ENCODE data around the gene FTCD.

FTCD gene

GRCh38 chr21:46136739-46137349, 18.5 kb downstream of the FTCD start:
- no peaks in the 10 kb centered on the region for H3K36me3 ChIP-seq (ENCODE audit: control insufficient read depth, low read depth, low read length)
- no peaks in the 10 kb centered on the region for H3K9me3 ChIP-seq (ENCODE audit: control insufficient read depth, low read depth, low read length)
- no peak overlapping the region for H3K27ac ChIP-seq (ENCODE audit: low read length)
- H3K4me1 ChIP-seq (ENCODE audit: control insufficient read depth, low read depth, low read length) = no peaks in the 10 kb centered on the region
- no peak overlapping the region for H3K9ac ChIP-seq (ENCODE audit: low read length)
- H3K27me3 ChIP-seq (ENCODE audit: control insufficient read depth, insufficient read depth, low read length) = no peaks in the 10 kb centered on the region
- no peak overlapping the region for H3K4me3 ChIP-seq (ENCODE audit: low read length)

DNA sequence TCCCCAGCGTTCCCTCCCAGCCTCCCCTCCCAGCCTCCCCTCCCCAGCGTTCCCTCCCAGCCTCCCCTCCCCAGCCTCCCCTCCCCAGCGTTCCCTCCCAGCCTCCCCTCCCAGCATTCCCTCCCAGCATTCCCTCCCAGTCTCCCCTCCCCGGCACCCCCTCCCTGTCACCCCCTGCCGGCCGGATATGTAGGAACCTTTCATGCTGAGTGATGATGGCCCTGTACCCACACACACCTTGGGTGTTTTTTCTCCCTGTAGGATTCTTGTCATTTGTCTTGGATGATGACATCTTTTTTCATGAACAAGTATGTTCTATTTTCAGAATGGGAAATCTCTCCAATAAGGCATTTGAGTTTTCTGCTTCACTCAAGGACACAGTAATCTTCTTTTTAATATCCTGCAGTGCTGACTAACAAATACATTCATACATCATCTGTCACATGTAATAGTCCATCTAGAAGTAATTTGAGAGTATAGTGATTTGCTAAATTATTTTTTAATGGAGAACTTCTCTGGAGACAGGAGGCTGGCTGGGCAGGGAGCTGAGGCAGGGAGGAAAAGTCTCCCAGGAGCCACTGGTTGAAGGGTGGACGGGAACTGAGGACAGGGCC, 19.5 kb downstream of the FTCD start:
- no peaks in the 10 kb centered on the region for H3K27me3 ChIP-seq (ENCODE audit: control insufficient read depth, insufficient read depth, low read length)
- no peak overlapping the region for H3K9ac ChIP-seq (ENCODE audit: low read length)
- no peaks in the 10 kb centered on the region for H3K4me1 ChIP-seq (ENCODE audit: control insufficient read depth, low read depth, low read length)
- H3K36me3 ChIP-seq (ENCODE audit: control insufficient read depth, low read depth, low read length) = no peaks in the 10 kb centered on the region
- H3K9me3 ChIP-seq (ENCODE audit: control insufficient read depth, low read depth, low read length) = no peaks in the 10 kb centered on the region
- H3K4me3 ChIP-seq (ENCODE audit: low read length) = no peak overlapping the region
- no peak overlapping the region for H3K27ac ChIP-seq (ENCODE audit: low read length)

DNA sequence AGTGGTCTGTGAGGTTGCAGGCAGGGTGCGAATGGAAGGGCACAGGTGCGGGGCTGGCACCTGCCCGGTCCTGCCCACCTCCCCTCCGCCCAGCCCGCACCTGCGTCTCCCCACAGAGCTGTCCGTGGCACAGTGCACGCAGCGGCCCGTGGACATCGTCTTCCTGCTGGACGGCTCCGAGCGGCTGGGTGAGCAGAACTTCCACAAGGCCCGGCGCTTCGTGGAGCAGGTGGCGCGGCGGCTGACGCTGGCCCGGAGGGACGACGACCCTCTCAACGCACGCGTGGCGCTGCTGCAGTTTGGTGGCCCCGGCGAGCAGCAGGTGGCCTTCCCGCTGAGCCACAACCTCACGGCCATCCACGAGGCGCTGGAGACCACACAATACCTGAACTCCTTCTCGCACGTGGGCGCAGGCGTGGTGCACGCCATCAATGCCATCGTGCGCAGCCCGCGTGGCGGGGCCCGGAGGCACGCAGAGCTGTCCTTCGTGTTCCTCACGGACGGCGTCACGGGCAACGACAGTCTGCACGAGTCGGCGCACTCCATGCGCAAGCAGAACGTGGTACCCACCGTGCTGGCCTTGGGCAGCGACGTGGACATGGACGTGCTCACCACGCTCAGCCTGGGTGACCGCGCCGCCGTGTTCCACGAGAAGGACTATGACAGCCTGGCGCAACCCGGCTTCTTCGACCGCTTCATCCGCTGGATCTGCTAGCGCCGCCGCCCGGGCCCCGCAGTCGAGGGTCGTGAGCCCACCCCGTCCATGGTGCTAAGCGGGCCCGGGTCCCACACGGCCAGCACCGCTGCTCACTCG, 23.3 kb downstream of the FTCD start:
- H3K27me3 ChIP-seq (ENCODE audit: control insufficient read depth, insufficient read depth, low read length) = no peaks in the 10 kb centered on the region
- no peak overlapping the region for H3K4me3 ChIP-seq (ENCODE audit: low read length)
- no peaks in the 10 kb centered on the region for H3K4me1 ChIP-seq (ENCODE audit: control insufficient read depth, low read depth, low read length)
- no peak overlapping the region for H3K9ac ChIP-seq (ENCODE audit: low read length)
- no peaks in the 10 kb centered on the region for H3K36me3 ChIP-seq (ENCODE audit: control insufficient read depth, low read depth, low read length)
- no peak overlapping the region for H3K27ac ChIP-seq (ENCODE audit: low read length)
- H3K9me3 ChIP-seq (ENCODE audit: control insufficient read depth, low read depth, low read length) = no peaks in the 10 kb centered on the region

DNA sequence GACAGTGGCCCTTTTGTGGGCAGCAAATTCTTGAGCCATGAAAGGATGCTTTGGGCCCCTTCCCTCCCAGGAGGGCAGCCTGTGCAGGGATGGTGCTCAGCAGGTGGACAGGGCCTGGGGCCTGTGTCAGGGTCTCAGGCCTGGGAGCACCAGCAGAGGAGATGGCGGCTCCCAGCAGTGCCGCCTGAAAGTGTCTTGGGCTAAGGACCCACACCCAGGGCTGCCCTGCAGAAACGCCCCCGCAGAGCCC, 23.9 kb downstream of the FTCD start:
- Histone ChIP-seq H3K36me3 (ENCODE audit: control insufficient read depth, low read depth, low read length) (no peaks in the 10 kb centered on the region), H3K27me3 (ENCODE audit: control insufficient read depth, insufficient read depth, low read length) (no peaks in the 10 kb centered on the region), H3K9ac (ENCODE audit: low read length) (no peak overlapping the region), H3K9me3 (ENCODE audit: control insufficient read depth, low read depth, low read length) (no peaks in the 10 kb centered on the region), H3K27ac (ENCODE audit: low read length) (no peak overlapping the region), H3K4me1 (ENCODE audit: control insufficient read depth, low read depth, low read length) (no peaks in the 10 kb centered on the region), H3K4me3 (ENCODE audit: low read length) (no peak overlapping the region)

- no peak overlapping the region for H3K9ac ChIP-seq (ENCODE audit: low read length)
- no peak overlapping the region for H3K4me3 ChIP-seq (ENCODE audit: low read length)
- H3K27me3 ChIP-seq (ENCODE audit: control insufficient read depth, insufficient read depth, low read length) = no peaks in the 10 kb centered on the region
- H3K4me1 ChIP-seq (ENCODE audit: control insufficient read depth, low read depth, low read length) = no peaks in the 10 kb centered on the region
- H3K27ac ChIP-seq (ENCODE audit: low read length) = no peak overlapping the region
- H3K36me3 ChIP-seq (ENCODE audit: control insufficient read depth, low read depth, low read length) = no peaks in the 10 kb centered on the region
- no peaks in the 10 kb centered on the region for H3K9me3 ChIP-seq (ENCODE audit: control insufficient read depth, low read depth, low read length)
These were observed 24.4 kb downstream of the FTCD start for GRCh38 chr21:46130831-46131587.

DNA sequence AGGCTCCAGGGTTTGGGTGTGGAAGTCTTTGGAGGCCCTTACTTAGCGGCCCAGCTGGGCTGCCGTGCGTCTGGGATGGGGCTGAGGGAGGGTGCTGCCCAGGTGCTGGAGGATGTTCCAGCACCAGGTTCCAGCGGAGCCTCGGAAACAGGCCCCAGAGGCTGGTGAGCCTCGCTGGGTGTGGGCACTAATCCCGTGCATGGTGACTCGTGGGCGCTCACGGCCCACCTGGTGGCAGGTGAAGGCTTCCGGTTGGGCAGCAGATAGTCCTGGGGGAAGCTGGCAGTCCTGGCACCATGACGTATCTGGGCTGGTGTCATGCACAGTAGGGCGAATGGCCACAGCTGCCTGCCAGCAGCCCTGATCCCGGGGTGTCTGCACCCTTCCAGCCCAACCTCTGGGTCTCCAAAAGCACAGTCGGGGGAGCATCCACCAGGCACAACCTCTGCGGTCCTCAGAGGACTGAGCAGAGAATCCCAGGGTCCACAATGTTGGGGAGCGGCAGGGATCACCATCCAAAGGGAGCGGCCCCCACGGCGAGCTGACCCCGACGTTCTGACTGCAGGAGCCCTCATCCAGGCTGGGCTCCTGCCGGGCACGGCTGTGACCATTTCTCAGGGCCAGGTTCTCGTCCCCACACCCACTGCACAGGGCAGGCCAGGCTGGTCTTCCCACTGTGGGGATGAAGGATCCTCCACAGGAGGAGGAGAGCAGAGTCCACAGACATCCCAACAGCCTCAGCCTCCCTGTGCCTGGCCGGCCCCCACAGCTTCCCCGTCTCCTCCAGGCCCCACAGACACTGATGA, 25.3 kb downstream of the FTCD start:
- Histone ChIP-seq H3K36me3 (ENCODE audit: control insufficient read depth, low read depth, low read length) (no peaks in the 10 kb centered on the region), H3K27ac (ENCODE audit: low read length) (no peak overlapping the region), H3K4me1 (ENCODE audit: control insufficient read depth, low read depth, low read length) (no peaks in the 10 kb centered on the region), H3K9ac (ENCODE audit: low read length) (no peak overlapping the region), H3K9me3 (ENCODE audit: control insufficient read depth, low read depth, low read length) (no peaks in the 10 kb centered on the region), H3K4me3 (ENCODE audit: low read length) (no peak overlapping the region), H3K27me3 (ENCODE audit: control insufficient read depth, insufficient read depth, low read length) (no peaks in the 10 kb centered on the region)

DNA sequence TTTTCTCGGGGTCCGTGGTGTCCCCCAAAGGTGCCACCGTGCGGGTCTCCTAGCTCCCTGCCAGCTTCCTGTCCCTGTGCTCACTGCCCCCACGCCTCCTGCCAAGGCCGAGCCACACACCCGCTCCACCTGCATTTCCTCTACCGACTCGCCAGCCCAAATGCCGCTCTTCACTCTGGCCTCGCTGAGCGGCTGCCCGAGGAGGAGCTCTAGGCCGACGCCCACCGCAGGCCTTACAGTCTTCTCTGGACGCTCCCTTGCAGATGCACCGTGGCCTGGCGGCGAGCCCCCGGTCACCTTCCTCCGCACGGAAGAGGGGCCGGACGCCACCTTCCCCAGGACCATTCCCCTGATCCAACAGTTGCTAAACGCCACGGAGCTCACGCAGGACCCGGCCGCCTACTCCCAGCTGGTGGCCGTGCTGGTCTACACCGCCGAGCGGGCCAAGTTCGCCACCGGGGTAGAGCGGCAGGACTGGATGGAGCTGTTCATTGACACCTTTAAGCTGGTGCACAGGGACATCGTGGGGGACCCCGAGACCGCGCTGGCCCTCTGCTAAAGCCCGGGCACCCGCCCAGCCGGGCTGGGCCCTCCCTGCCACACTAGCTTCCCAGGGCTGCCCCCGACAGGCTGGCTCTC, 26.3 kb downstream of the FTCD start:
- H3K27me3 ChIP-seq (ENCODE audit: control insufficient read depth, insufficient read depth, low read length) = no peaks in the 10 kb centered on the region
- H3K27ac ChIP-seq (ENCODE audit: low read length) = no peak overlapping the region
- H3K4me3 ChIP-seq (ENCODE audit: low read length) = no peak overlapping the region
- H3K4me1 ChIP-seq (ENCODE audit: control insufficient read depth, low read depth, low read length) = no peaks in the 10 kb centered on the region
- no peaks in the 10 kb centered on the region for H3K9me3 ChIP-seq (ENCODE audit: control insufficient read depth, low read depth, low read length)
- H3K9ac ChIP-seq (ENCODE audit: low read length) = no peak overlapping the region
- H3K36me3 ChIP-seq (ENCODE audit: control insufficient read depth, low read depth, low read length) = no peaks in the 10 kb centered on the region

GRCh38 chr21:46128106-46128932, 27.1 kb downstream of the FTCD start:
- Histone ChIP-seq H3K27ac (ENCODE audit: low read length) (no peak overlapping the region), H3K4me1 (ENCODE audit: control insufficient read depth, low read depth, low read length) (no peaks in the 10 kb centered on the region), H3K4me3 (ENCODE audit: low read length) (no peak overlapping the region), H3K9ac (ENCODE audit: low read length) (no peak overlapping the region), H3K36me3 (ENCODE audit: control insufficient read depth, low read depth, low read length) (no peaks in the 10 kb centered on the region), H3K27me3 (ENCODE audit: control insufficient read depth, insufficient read depth, low read length) (no peaks in the 10 kb centered on the region), H3K9me3 (ENCODE audit: control insufficient read depth, low read depth, low read length) (no peaks in the 10 kb centered on the region)

DNA sequence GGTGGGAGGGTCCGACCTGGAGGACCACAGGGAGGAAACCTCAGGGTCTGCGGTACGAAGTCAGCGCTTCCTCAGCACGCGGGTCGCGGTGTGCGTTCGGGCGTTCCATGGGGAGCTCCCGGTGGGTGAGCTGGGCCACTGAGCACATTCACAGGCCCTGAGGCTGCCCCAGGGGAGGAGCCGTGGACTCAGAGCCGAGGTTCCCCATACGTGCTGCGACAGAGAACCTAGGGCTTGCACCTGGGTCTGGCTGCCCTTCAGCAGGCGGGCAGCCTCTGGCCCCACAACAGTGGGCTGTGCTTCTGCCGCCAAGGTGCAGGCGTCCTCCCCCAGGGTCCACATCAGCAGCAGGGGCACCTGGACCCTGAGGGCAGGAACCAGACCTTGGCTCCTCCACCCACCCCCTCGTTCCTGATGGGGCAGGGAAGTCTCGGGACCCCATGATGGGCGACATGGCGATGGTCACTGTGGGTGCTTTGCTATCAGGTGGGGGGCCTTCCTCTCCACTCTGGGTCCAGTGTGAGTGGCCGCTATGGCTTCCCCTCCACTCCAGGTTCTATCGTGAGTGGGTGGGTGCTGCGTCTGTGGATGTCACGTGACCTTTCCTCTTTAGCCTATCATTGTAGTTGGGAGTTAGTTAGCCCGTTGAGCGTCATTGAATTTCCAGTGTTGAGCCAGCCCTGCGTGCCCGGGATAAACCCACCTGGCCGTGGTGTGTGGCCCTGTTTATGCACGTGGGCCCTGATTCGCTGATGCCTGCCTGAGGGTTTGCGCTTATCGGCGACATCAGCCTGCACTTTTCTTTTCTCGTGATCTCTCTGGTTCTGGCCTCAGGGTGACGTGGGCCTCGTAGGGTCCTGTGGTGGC, 27.9 kb downstream of the FTCD start:
- Histone ChIP-seq H3K4me3 (ENCODE audit: low read length) (no peak overlapping the region), H3K27me3 (ENCODE audit: control insufficient read depth, insufficient read depth, low read length) (no peaks in the 10 kb centered on the region), H3K27ac (ENCODE audit: low read length) (no peak overlapping the region), H3K4me1 (ENCODE audit: control insufficient read depth, low read depth, low read length) (no peaks in the 10 kb centered on the region), H3K36me3 (ENCODE audit: control insufficient read depth, low read depth, low read length) (no peaks in the 10 kb centered on the region), H3K9ac (ENCODE audit: low read length) (no peak overlapping the region), H3K9me3 (ENCODE audit: control insufficient read depth, low read depth, low read length) (no peaks in the 10 kb centered on the region)

All from iPS-18a (cell line).